ENCODE results near the gene FOXR1.
A peak's percentile ranks its signal among the peaks of the same experiment; 100 is the strongest.

The FOXR1 gene

GRCh38 chr11:118971646-118972045 is at the start of gene FOXR1:
FOXR1 (plus strand) TSS chr11:118971761; CDS start chr11:118971932, 171 bp downstream.
- H3K36me3 ChIP-seq (ENCODE audit: insufficient read depth, low read length) = no peaks in the 10 kb centered on the region
- no peak within 1 kb of the TSS for H3K9ac ChIP-seq (ENCODE audit: low read depth, low read length)
- no peaks in the 10 kb centered on the region for H3K4me1 ChIP-seq (ENCODE audit: insufficient read depth, low read length)
- no peaks in the 10 kb centered on the region for H3K9me3 ChIP-seq (ENCODE audit: control insufficient read depth, insufficient read depth, low read length)

GRCh38 chr11:118921929-118922744 is 49.4 kb upstream of the FOXR1 start:
- Histone ChIP-seq H3K9me3 (ENCODE audit: control insufficient read depth, insufficient read depth, low read length) (no peaks in the 10 kb centered on the region), H3K4me1 (ENCODE audit: insufficient read depth, low read length) (peaks cover 31% of the 10 kb centered on the region), H3K9ac (ENCODE audit: low read depth, low read length) (peak overlapping the region; percentile 36; the same call in 1 of the 2 replicates), H3K36me3 (ENCODE audit: insufficient read depth, low read length) (no peaks in the 10 kb centered on the region)

GRCh38 chr11:118922745-118923627 is 48.6 kb upstream of the FOXR1 start:
- no peaks in the 10 kb centered on the region for H3K9me3 ChIP-seq (ENCODE audit: control insufficient read depth, insufficient read depth, low read length)
- peak overlapping the region; percentile 81; the same call in 1 of the 2 replicates for H3K9ac ChIP-seq (ENCODE audit: low read depth, low read length)
- peaks cover 30% of the 10 kb centered on the region for H3K4me1 ChIP-seq (ENCODE audit: insufficient read depth, low read length)
- H3K36me3 ChIP-seq (ENCODE audit: insufficient read depth, low read length) = no peaks in the 10 kb centered on the region

GRCh38 chr11:118923721-118924587 is 47.6 kb upstream of the FOXR1 start:
- Histone ChIP-seq H3K9me3 (ENCODE audit: control insufficient read depth, insufficient read depth, low read length) (no peaks in the 10 kb centered on the region), H3K9ac (ENCODE audit: low read depth, low read length) (peak overlapping the region; percentile 81), H3K36me3 (ENCODE audit: insufficient read depth, low read length) (no peaks in the 10 kb centered on the region), H3K4me1 (ENCODE audit: insufficient read depth, low read length) (peaks cover 30% of the 10 kb centered on the region)

- H3K4me1 ChIP-seq (ENCODE audit: insufficient read depth, low read length) = peaks cover 29% of the 10 kb centered on the region
- H3K9me3 ChIP-seq (ENCODE audit: control insufficient read depth, insufficient read depth, low read length) = no peaks in the 10 kb centered on the region
- H3K9ac ChIP-seq (ENCODE audit: low read depth, low read length) = peak overlapping the region; percentile 81
Measured at GRCh38 chr11:118924591-118925585, 46.7 kb upstream of the FOXR1 start.

GRCh38 chr11:118927554-118928100 is 43.9 kb upstream of the FOXR1 start:
- Histone ChIP-seq H3K4me1 (ENCODE audit: insufficient read depth, low read length) (peaks cover 18% of the 10 kb centered on the region), H3K9ac (ENCODE audit: low read depth, low read length) (peak overlapping the region; percentile 95), H3K9me3 (ENCODE audit: control insufficient read depth, insufficient read depth, low read length) (no peaks in the 10 kb centered on the region), H3K36me3 (ENCODE audit: insufficient read depth, low read length) (no peaks in the 10 kb centered on the region)

More at GRCh38 chr11:118924591-118925585, 46.7 kb upstream of the FOXR1 start:
- no peaks in the 10 kb centered on the region for H3K36me3 ChIP-seq (ENCODE audit: insufficient read depth, low read length)

GRCh38 chr11:118928101-118928869 is 43.3 kb upstream of the FOXR1 start:
- Histone ChIP-seq H3K9ac (ENCODE audit: low read depth, low read length) (peak overlapping the region; percentile 95), H3K36me3 (ENCODE audit: insufficient read depth, low read length) (no peaks in the 10 kb centered on the region), H3K9me3 (ENCODE audit: control insufficient read depth, insufficient read depth, low read length) (no peaks in the 10 kb centered on the region), H3K4me1 (ENCODE audit: insufficient read depth, low read length) (peaks cover 16% of the 10 kb centered on the region)

- Histone ChIP-seq H3K36me3 (ENCODE audit: insufficient read depth, low read length) (no peaks in the 10 kb centered on the region), H3K9me3 (ENCODE audit: control insufficient read depth, insufficient read depth, low read length) (no peaks in the 10 kb centered on the region), H3K9ac (ENCODE audit: low read depth, low read length) (peak overlapping the region; percentile 95), H3K4me1 (ENCODE audit: insufficient read depth, low read length) (peaks cover 14% of the 10 kb centered on the region)
Measured at GRCh38 chr11:118928870-118929500, 42.6 kb upstream of the FOXR1 start.

GRCh38 chr11:118929501-118930093 is 42.0 kb upstream of the FOXR1 start:
- Histone ChIP-seq H3K36me3 (ENCODE audit: insufficient read depth, low read length) (no peaks in the 10 kb centered on the region), H3K9ac (ENCODE audit: low read depth, low read length) (peak overlapping the region; percentile 69), H3K9me3 (ENCODE audit: control insufficient read depth, insufficient read depth, low read length) (no peaks in the 10 kb centered on the region), H3K4me1 (ENCODE audit: insufficient read depth, low read length) (peaks cover 14% of the 10 kb centered on the region)

GRCh38 chr11:118930094-118930712 is 41.4 kb upstream of the FOXR1 start:
- Histone ChIP-seq H3K4me1 (ENCODE audit: insufficient read depth, low read length) (peaks cover 14% of the 10 kb centered on the region), H3K9ac (ENCODE audit: low read depth, low read length) (peak overlapping the region; percentile 69)

GRCh38 chr11:118931571-118931970 is 40.0 kb upstream of the FOXR1 start:
- Histone ChIP-seq H3K36me3 (ENCODE audit: insufficient read depth, low read length) (no peaks in the 10 kb centered on the region), H3K4me1 (ENCODE audit: insufficient read depth, low read length) (peaks cover 14% of the 10 kb centered on the region), H3K9ac (ENCODE audit: low read depth, low read length) (no peak overlapping the region), H3K9me3 (ENCODE audit: control insufficient read depth, insufficient read depth, low read length) (no peaks in the 10 kb centered on the region)

More at GRCh38 chr11:118930094-118930712, 41.4 kb upstream of the FOXR1 start:
- no peaks in the 10 kb centered on the region for H3K36me3 ChIP-seq (ENCODE audit: insufficient read depth, low read length)
- H3K9me3 ChIP-seq (ENCODE audit: control insufficient read depth, insufficient read depth, low read length) = no peaks in the 10 kb centered on the region
